Glutamatergic neuron (in vitro differentiated cells): ENCODE measurements around the gene ABCF2. TPM values are rescaled to one million over a fixed set of nuclear protein-coding genes. Genes with fewer than 3 reads are reported as not detected.

Source experiments
- DNase-seq: peaks from one replicate; pipeline ENCODE4 v3.0.0; 2022
- H3K27ac Mint-ChIP-seq: one replicate; pipeline ENCODE4 v1.8.0; 2020; ENCODE audit warnings: mild to moderate bottlenecking, mixed read lengths, inconsistent platforms; ENCODE audit not compliant: unreplicated experiment
- H3K27me3 Mint-ChIP-seq: one replicate; pipeline ENCODE4 v1.8.0; 2020; ENCODE audit warnings: mild to moderate bottlenecking, moderate library complexity, mixed read lengths, inconsistent platforms; ENCODE audit not compliant: unreplicated experiment
- H3K36me3 Mint-ChIP-seq: one replicate; pipeline ENCODE4 v1.8.0; 2020; ENCODE audit warnings: mild to moderate bottlenecking, mixed read lengths, inconsistent platforms; ENCODE audit not compliant: unreplicated experiment
- H3K4me1 Mint-ChIP-seq: one replicate; pipeline ENCODE4 v1.8.0; 2020; ENCODE audit warnings: mild to moderate bottlenecking, low read depth, mixed read lengths, inconsistent platforms; ENCODE audit not compliant: unreplicated experiment
- H3K4me3 Mint-ChIP-seq: one replicate; pipeline ENCODE4 v1.8.0; 2020; ENCODE audit warnings: mild to moderate bottlenecking, mixed read lengths, inconsistent platforms; ENCODE audit not compliant: unreplicated experiment
- H3K9me3 Mint-ChIP-seq: one replicate; pipeline ENCODE4 v1.8.0; 2020; ENCODE audit warnings: mild to moderate bottlenecking, moderate library complexity, mixed read lengths, inconsistent platforms; ENCODE audit not compliant: unreplicated experiment
- total RNA-seq: library from RNA; stranded (reverse); fragmentation: NEBNext Ultra II Directional; extraction: Animal tissue kit (Norgen Biotek cat#: 25700); gene quantifications from one replicate; pipeline ENCODE4 v1.2.1, GENCODE V29; 2021; ENCODE audit not compliant: unreplicated experiment
- TF ChIP-seq, protein P1 (sequence below): fragments of 200-600 bp; sonication (generic); IDR thresholded peaks from one replicate; pipeline ENCODE4 v1.5.0; 2021; ENCODE audit not compliant: partially characterized antibody, unreplicated experiment

The ABCF2 gene
- total RNA-seq, 1 donor from 2014 or later = 39.1 TPM

- TF ChIP-seq, protein P1, sequence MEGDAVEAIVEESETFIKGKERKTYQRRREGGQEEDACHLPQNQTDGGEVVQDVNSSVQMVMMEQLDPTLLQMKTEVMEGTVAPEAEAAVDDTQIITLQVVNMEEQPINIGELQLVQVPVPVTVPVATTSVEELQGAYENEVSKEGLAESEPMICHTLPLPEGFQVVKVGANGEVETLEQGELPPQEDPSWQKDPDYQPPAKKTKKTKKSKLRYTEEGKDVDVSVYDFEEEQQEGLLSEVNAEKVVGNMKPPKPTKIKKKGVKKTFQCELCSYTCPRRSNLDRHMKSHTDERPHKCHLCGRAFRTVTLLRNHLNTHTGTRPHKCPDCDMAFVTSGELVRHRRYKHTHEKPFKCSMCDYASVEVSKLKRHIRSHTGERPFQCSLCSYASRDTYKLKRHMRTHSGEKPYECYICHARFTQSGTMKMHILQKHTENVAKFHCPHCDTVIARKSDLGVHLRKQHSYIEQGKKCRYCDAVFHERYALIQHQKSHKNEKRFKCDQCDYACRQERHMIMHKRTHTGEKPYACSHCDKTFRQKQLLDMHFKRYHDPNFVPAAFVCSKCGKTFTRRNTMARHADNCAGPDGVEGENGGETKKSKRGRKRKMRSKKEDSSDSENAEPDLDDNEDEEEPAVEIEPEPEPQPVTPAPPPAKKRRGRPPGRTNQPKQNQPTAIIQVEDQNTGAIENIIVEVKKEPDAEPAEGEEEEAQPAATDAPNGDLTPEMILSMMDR = no peak
- Mint-ChIP-seq H3K36me3 (no peaks in the 10 kb centered on the region), H3K27ac (no peak overlapping the region), H3K9me3 (peaks cover 11% of the 10 kb centered on the region), H3K4me3 (peak overlapping the region; percentile 99), H3K4me1 (peaks cover 14% of the 10 kb centered on the region), H3K27me3 (peaks cover 8% of the 10 kb centered on the region)
- DNase-seq = no peak
These were observed 976 bp downstream of the ABCF2 start for GRCh38 chr7:151225948-151226510.

DNA sequence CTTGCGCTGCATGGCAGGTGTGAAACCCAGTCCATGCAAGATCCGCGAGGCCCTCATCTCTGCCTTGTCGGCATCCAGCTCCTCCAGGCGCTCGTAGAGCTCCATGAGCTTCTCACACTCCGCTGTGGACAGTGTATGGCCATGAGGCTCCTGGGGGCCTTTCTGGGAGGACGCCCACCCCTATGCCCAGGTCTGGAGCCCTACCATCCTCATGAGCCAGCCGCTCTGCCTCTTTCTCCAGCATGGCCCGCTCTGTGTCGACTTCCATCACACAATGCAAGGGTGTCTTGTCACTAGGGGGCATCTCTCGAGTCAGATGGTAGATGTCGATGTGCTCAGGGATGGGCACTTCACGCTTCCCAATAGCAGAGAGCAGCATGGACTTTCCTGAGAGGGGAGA lies 3.3 kb downstream of the ABCF2 start:
- Mint-ChIP-seq H3K4me1 (peaks cover 14% of the 10 kb centered on the region), H3K27ac (no peak overlapping the region), H3K4me3 (no peak overlapping the region), H3K9me3 (peaks cover 11% of the 10 kb centered on the region), H3K36me3 (no peaks in the 10 kb centered on the region), H3K27me3 (peaks cover 8% of the 10 kb centered on the region)
- DNase-seq = no peak
- TF ChIP-seq, protein P1 = no peak

- Mint-ChIP-seq H3K4me1 (no peaks in the 10 kb centered on the region), H3K27me3 (peaks cover 3% of the 10 kb centered on the region), H3K36me3 (no peaks in the 10 kb centered on the region), H3K4me3 (no peak overlapping the region), H3K9me3 (no peaks in the 10 kb centered on the region), H3K27ac (no peak overlapping the region)
- no peak for DNase-seq
- TF ChIP-seq, protein P1 = no peak
These were observed 8.8 kb downstream of the ABCF2 start for GRCh38 chr7:151218170-151218569.

DNA sequence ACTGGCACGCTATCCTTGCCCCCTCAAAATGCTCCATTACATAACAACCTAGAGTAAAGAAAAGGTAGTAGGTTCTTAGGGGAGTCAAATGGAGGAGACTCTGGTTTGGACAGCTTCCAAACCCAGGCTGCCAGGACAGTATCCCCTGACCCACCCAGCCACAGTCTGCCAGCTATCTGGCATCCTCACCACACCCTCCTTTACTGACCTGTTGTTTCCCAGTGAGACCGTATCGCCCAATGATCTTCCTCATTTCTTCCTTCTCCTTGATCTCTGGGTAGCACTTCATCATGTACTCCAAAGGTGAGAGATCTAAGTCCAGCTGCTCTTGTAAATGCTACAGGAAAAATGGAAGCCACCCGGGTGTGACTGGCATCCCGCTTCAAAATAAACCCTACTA lies 11.6 kb downstream of the ABCF2 start:
- no peak overlapping the region for H3K4me3 Mint-ChIP-seq
- H3K27me3 Mint-ChIP-seq = peaks cover 5% of the 10 kb centered on the region
- no peaks in the 10 kb centered on the region for H3K9me3 Mint-ChIP-seq
- TF ChIP-seq, protein P1 = no peak
- no peak overlapping the region for H3K27ac Mint-ChIP-seq
- H3K4me1 Mint-ChIP-seq = peaks cover 9% of the 10 kb centered on the region
- DNase-seq = no peak
- H3K36me3 Mint-ChIP-seq = no peaks in the 10 kb centered on the region

DNA sequence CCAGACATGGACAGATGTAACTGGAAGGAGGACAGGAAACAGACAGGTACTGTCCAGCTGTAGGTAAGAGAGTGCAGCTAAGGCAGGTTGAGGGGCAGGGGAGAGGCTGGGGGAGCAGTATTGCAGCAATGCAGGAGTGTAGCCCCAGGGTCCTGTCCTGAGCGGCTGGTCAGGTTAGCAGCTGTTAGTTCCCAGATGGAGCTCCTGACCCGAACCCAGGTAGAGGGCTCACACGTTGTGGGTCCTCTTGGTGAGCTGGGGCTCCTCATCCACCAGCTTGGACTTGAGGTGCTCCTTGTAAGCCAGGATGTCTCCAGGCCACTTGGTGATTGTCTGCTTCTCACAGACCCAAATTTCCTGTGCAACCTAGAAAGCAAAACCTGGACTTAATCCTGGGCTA lies 13.2 kb downstream of the ABCF2 start:
- Mint-ChIP-seq H3K27me3 (peaks cover 8% of the 10 kb centered on the region), H3K9me3 (no peaks in the 10 kb centered on the region), H3K27ac (no peak overlapping the region), H3K4me1 (peaks cover 9% of the 10 kb centered on the region), H3K36me3 (no peaks in the 10 kb centered on the region), H3K4me3 (no peak overlapping the region)
- TF ChIP-seq, protein P1 = no peak
- DNase-seq = no peak
